ENCODE results near the gene TDP2.

TDP2 gene

GRCh38 chr6:24666641-24667377 lies at the start of gene TDP2, which contains the start of gene ACOT13:
Gene TDP2 (minus strand): TSS chr6:24666899. CDS start chr6:24666862, 37 bp downstream.
Gene ACOT13 (plus strand): TSS chr6:24667077. CDS start chr6:24667264, 187 bp downstream.
- peak; percentile 97 for DNase-seq

- no peak for DNase-seq
These were observed 44.0 kb upstream of the TDP2 start for GRCh38 chr6:24710519-24711303.

GRCh38 chr6:24709014-24709711 lies 42.5 kb upstream of the TDP2 start:
- no peak for DNase-seq

GRCh38 chr6:24708612-24709011 lies 41.9 kb upstream of the TDP2 start:
- no peak for DNase-seq

GRCh38 chr6:24704468-24704867 lies 37.8 kb upstream of the TDP2 start:
- DNase-seq: no peak

- DNase-seq: no peak
These were observed 36.1 kb upstream of the TDP2 start for GRCh38 chr6:24702720-24703282.

- DNase-seq: no peak
These were observed 33.0 kb upstream of the TDP2 start for GRCh38 chr6:24699521-24700359.

- DNase-seq: no peak
These were observed 29.4 kb upstream of the TDP2 start for GRCh38 chr6:24696097-24696496.

- DNase-seq: peak; percentile 30
These were observed 28.9 kb upstream of the TDP2 start for GRCh38 chr6:24695635-24696034.

- DNase-seq: no peak
These were observed 27.5 kb upstream of the TDP2 start for GRCh38 chr6:24694198-24694597.

- no peak for DNase-seq
These were observed 26.3 kb upstream of the TDP2 start for GRCh38 chr6:24692848-24693592.

- DNase-seq: no peak
These were observed 25.7 kb upstream of the TDP2 start for GRCh38 chr6:24692415-24692814.

GRCh38 chr6:24692003-24692402 lies 25.3 kb upstream of the TDP2 start:
- DNase-seq: no peak

GRCh38 chr6:24691550-24691949 lies 24.9 kb upstream of the TDP2 start:
- DNase-seq: no peak

GRCh38 chr6:24690593-24690992 lies 23.9 kb upstream of the TDP2 start:
- no peak for DNase-seq

- DNase-seq: peak; percentile 49
These were observed 23.3 kb upstream of the TDP2 start for GRCh38 chr6:24689964-24690363.

- DNase-seq: no peak
These were observed 20.2 kb upstream of the TDP2 start for GRCh38 chr6:24686946-24687345.

- no peak for DNase-seq
These were observed 19.7 kb upstream of the TDP2 start for GRCh38 chr6:24686408-24686807.

GRCh38 chr6:24683297-24684296 lies 16.9 kb upstream of the TDP2 start:
- DNase-seq: no peak

GRCh38 chr6:24680582-24680981 lies 13.9 kb upstream of the TDP2 start:
- DNase-seq: no peak

All from fibroblast of skin of right quadriceps (primary cell).